NCI-H526 (cell line): ENCODE measurements around the gene FLRT1.

Source experiments
- DNase-seq, 2 experiments: peaks; one replicate each; lab custom pipeline; 2025; lab: John Stamatoyannopoulos, UW

The FLRT1 gene

GRCh38 chr11:64035576-64035975, at the start of gene FLRT1:
FLRT1 (plus strand) TSS chr11:64035931; CDS start chr11:64116268, 80,337 bp downstream.
- peak in 1 of 2 experiments; percentile 58 for DNase-seq

DNA sequence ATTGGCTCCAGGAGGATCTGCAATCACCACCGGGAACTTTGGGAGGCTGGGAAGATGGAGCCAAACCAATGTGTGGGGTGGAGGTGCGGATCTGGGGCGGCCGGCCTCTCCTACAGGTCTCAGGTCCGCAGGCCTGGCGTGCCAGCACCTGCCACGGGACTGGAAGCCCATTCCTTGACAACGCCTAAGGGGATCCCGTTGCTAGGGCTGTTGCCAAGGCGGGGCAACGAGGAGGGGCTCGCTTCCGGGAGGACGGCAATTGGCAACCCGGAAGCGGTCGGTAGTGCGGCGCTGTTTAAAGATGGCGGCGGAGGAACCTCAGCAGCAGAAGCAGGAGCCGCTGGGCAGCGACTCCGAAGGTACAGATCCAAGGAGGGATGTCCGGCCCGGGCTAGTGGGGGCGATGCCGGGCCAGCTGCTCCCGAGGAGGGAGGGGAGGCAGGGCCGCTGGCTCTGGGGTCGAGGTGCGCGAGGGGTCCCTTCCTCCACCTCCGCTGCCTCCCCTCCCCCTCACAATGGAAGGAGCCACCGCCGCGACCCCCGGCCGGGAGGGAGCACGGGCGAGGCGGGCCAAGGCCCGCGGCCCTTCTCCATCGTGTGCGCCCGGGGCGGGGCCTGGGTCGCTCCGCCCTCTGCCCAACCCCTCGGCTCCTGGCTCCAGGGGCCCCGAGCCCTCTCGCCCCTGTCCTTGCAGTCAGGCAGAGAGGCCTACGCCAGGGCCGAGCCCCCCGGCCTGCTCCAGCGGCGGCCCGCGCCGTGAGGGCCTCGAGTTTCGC, 49.4 kb upstream of the FLRT1 start, which contains the start of gene OTUB1:
OTUB1 (plus strand) TSS at position 283 of the 776 bp plus-strand sequence; CDS start at position 302, 19 bp downstream.
- DNase-seq = peak; percentile 97 to 99

GRCh38 chr11:63986932-63987513, 48.7 kb upstream of the FLRT1 start:
- no peak for DNase-seq

DNA sequence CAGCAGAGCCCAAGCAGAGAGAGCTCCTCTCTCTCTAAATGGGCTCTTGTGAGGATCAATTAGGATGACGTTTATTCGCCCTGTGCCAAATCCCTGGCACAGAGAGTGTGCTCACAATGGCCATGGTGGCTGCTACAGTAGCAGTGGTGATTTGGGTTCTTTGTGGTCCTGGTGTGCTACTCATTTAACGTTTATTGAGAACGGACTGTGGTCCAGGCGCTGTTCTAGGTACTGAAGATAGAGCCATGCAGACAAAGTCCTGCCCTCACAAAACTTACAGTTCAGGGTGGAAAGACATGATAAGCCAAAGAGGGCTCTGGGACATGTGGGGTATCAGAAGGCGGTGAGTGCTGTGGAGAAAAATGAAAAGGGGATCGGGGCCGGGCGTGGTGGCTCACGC, 44.2 kb upstream of the FLRT1 start:
- DNase-seq = no peak

- no peak for DNase-seq
Observed at GRCh38 chr11:63993100-63993499, 42.6 kb upstream of the FLRT1 start.

GRCh38 chr11:63993993-63994392, 41.7 kb upstream of the FLRT1 start:
- DNase-seq = no peak

- no peak for DNase-seq
Observed at GRCh38 chr11:63996512-63996911, 39.2 kb upstream of the FLRT1 start.

GRCh38 chr11:63997104-63997700, 38.5 kb upstream of the FLRT1 start:
- no peak for DNase-seq

- no peak for DNase-seq
Observed at GRCh38 chr11:63997801-63998337, 37.9 kb upstream of the FLRT1 start.

- DNase-seq = peak; percentile 49 to 82
Observed at GRCh38 chr11:63998558-63999348, 37.0 kb upstream of the FLRT1 start.

GRCh38 chr11:63999349-64000025, 36.2 kb upstream of the FLRT1 start:
- peak; percentile 83 to 95 for DNase-seq

DNA sequence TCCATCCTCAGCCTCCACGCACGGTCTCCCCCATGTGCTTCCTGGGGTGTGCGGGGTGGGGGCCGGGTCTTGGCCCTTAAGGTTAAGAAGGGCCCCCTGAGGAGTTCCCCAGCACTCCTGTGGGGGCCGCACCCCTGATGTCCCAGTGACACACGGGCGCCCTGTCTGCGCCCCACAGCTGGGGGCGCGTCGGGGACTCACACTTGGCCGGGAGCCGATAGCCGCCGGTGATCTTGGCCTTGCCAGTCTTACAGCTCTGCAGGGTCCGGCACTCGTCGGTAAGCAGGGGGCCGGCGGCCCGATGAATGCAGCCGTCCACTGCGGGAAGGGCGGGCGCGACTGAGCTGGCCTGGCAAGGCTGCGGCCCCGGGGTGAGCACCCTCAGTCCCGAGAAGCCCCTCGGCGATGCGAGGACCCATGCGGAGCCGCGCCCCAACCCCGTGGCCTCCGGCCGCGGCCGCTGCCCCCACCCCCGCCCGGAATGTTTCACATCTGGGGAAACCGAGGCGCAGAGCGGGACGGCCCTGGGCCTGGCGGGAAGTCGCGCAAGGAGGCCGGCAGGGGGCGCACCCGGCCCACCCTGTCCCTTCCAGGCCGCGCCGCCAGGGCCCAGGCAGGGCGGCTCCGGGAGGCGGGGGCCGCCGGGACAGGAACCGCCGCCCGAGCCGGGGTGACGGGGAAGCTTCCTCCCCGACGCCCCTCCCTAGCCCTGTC, 35.5 kb upstream of the FLRT1 start:
- peak in 1 of 2 experiments; percentile 84 for DNase-seq

DNA sequence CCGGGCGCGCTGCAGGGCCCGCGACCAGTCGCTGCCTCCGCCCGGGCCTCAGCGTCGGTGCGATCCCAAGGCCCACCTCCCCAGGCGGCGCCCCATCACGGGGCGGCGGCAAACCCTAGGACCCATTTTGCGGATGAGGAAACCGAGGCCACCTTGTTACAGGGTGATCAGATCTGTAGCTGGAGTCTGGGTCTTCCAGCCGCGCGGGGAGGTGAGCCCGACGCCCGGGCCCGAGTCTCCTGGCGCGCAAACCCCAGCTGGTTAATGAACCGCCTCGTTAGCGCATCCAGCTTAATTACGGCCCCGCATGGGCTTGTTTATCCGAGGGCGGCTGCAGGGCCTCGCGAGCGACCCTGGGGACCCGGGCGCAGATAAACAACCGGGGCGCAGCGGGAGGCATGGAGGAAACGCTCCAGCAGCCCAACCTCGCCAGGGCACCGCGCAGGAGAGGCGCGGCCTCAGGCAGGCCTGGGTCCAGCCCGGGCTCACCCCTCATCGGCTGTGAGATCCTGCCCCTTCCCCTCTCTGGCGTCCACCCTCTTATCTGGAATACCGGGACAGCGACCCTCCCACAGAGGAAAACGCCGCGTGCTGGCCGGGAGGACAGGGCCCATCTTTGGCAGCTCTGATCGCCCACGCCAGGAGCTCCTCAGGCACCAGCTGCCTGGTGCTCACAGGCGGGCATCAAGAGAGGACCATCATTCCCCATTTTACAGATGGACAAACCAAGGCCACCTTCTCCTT, 34.8 kb upstream of the FLRT1 start:
- DNase-seq = peak in 1 of 2 experiments; percentile 66

DNA sequence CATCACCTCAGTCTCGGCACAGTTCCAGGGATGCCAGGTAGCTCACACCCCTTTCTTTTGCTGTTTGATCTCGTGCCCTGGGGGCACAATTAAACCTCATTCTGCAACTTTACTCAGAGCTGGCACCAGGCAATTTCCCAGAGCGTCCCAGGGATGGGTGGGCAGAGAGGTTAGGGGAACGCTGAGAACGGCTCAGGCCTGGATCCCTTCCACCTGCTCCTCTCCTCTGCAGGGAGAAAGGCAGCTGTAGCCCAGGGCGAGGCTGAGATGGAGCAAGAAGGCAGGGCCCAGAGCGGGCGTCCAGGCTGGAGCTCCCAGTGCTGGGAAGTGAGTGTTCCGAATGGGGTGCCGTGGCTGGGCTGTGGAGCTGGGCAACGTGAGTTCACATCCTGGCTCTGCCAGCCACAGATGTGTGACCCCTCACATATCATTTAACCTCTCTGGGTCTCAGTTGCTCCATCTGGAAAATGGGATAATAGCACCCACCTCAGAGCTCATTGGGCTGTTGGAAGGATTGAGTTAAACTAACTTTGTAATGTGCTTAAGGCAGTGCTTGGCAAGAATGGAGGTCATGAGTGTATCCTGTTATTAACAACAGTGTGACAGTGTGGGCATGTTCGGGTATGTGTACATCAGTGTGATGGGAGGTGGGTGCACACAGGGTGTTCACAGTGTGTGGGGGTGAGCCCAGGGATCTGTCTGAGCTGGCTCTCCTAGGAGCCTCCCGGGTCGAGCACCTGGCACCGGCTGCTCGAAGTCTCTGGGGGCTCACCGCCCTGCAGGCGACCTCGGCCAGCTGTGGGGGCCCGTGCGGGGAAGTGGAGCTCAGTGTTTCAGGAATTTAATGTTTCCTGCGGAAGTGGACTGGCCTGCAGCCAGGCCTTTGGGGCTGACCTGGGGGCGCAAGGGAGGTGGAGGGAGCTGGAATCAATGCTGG, 34.0 kb upstream of the FLRT1 start:
- DNase-seq = peak in 1 of 2 experiments; percentile 37

- DNase-seq = peak in 1 of 2 experiments; percentile 40
Observed at GRCh38 chr11:64003807-64004589, 31.7 kb upstream of the FLRT1 start.

DNA sequence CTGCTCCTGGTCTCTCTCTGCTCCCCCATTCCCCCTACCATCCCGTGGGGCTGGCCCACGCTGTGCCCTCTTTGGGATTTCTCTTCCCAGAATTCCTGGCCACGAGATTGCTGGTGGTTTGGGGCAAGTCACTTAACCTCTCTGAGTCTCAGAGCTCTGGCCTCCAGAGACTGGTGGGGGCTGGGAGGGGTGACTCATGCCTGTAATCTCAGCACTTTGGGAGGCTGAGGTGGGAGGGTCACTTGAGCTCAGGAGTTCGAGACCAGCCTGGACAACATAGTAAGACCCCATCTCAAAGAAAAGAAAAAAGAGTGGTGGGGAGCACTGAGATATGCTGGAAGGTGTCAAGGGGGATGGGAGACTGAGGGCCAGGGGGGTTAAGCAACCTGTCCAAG, 31.1 kb upstream of the FLRT1 start:
- no peak for DNase-seq

GRCh38 chr11:64005691-64006090, 30.0 kb upstream of the FLRT1 start:
- DNase-seq = no peak

DNA sequence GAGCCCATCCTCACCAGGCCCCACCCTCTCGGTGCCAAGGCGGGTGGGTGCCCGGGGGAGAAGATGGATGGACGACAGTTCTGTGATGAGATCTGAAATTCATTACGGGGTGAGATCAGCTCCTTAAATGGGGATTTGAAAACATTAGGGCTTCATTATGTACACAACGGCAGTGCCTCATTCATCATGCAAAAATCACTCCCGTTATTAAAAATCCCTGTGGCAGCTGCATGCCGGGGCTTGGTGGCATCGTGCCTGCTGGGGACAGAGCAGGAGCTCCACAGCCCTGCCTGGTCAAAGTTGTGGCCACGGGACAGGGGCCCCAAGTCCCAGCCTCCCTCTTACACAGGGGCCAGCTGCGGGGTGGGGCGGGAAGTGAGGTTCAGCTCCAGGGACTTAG, 29.3 kb upstream of the FLRT1 start:
- DNase-seq = peak in 1 of 2 experiments; percentile 30
